ENCODE measurements around the gene LSM5. TPM values are rescaled to one million over a fixed set of nuclear protein-coding genes. Genes with fewer than 3 reads are reported as not detected.

The LSM5 gene
- total and polyA plus RNA-seq, 12 donors = 36.1 to 58.3 (median 40.9) TPM

DNA sequence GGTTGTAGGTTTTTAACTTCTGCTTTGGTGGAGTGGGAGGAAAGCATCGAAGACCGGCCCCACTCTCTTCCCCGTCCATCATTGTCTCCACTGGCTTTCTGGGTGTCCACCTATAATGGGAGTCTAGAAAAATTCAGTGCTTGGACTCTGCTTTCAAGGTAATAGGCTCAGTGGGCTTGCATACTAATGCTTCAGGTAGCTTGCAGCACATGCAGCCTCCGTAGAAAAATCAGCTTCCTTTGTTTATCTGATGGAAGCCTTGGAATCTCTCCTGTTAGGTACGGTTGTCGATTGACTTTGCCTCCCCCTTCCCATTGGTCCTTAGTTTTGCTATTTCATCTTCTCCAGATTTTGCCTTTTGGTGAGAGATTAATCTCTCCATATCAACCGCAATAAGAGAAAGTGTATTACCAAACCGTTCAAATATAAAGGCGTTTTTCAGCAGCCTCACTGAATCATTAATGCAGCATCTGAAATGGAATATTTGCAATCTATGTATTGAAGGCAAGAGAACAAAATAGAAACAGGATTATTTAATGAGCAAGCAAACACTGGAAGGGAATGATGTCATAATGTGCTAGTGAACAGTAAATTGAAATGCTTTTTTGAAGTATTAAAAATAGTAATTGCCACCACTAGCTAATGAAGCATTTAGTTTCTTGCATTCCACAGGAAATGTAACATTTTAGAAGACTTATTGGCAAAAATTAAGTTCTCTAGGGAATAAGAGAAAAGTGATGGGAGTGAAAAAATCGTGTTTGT is 6.1 kb upstream of the LSM5 start:
- intact Hi-C loops (cut with DNase I) = loop anchor here in 7 of 10 donors (5.0 to 10.0 kb wide), 7 partner anchors 41 to 559 kb away; partner anchors contain the start of genes FKBP9 (in 1 of the 7) and KBTBD2 (in 1 of the 7)
- peaks cover 0 to 6% (median 0%) of the 10 kb centered on the region in 11 donors for H3K9me3 ChIP-seq
- ATAC-seq (no peak), DNase-seq (no peak)
- 6 to 7% methylated on average over 10 of the region's 10 CpGs for WGBS, 2 donors
- peaks cover 0 to 8% (median 0%) of the 10 kb centered on the region in 9 donors for H3K36me3 ChIP-seq
- peak overlapping the region; percentile 84 to 100 (median 98) for H3K27ac ChIP-seq
- H3K4me3 ChIP-seq = peak overlapping the region; percentile 74 to 100 (median 94)
- peaks cover 0 to 42% (median 31%) of the 10 kb centered on the region in 9 donors for H3K4me1 ChIP-seq
- no peaks in the 10 kb centered on the region for H3K27me3 ChIP-seq
- TF ChIP-seq, protein P1, sequence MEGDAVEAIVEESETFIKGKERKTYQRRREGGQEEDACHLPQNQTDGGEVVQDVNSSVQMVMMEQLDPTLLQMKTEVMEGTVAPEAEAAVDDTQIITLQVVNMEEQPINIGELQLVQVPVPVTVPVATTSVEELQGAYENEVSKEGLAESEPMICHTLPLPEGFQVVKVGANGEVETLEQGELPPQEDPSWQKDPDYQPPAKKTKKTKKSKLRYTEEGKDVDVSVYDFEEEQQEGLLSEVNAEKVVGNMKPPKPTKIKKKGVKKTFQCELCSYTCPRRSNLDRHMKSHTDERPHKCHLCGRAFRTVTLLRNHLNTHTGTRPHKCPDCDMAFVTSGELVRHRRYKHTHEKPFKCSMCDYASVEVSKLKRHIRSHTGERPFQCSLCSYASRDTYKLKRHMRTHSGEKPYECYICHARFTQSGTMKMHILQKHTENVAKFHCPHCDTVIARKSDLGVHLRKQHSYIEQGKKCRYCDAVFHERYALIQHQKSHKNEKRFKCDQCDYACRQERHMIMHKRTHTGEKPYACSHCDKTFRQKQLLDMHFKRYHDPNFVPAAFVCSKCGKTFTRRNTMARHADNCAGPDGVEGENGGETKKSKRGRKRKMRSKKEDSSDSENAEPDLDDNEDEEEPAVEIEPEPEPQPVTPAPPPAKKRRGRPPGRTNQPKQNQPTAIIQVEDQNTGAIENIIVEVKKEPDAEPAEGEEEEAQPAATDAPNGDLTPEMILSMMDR (IDR thresholded peaks at IDR 0.05) = no peak

GRCh38 chr7:32495298-32496051 is 5.3 kb upstream of the LSM5 start, which contains the start of gene AVL9:
Gene AVL9 (plus strand): TSS chr7:32495489. CDS start chr7:32495710, 221 bp downstream.
- Histone ChIP-seq H3K36me3 (peaks cover 0 to 8% (median 0%) of the 10 kb centered on the region in 9 donors), H3K4me3 (peak within 1 kb of the TSS; percentile 74 to 100 (median 94)), H3K4me1 (peaks cover 0 to 39% (median 23%) of the 10 kb centered on the region in 9 donors), H3K27ac (peak within 1 kb of the TSS; percentile 84 to 100 (median 98)), H3K27me3 (no peaks in the 10 kb centered on the region), H3K9me3 (peaks cover 0 to 6% (median 0%) of the 10 kb centered on the region in 11 donors)
- TF ChIP-seq, protein P1 (IDR thresholded peaks at IDR 0.05) = no peak
- 1% methylated on average over 47 to 67 of the region's 67 CpGs for WGBS, 2 donors
- DNase-seq = peak; percentile 98 to 99
- intact Hi-C loops (cut with DNase I) = loop anchor here in 7 of 10 donors (5.0 to 10.0 kb wide), 7 partner anchors 42 to 559 kb away; partner anchors contain the start of genes FKBP9 (in 1 of the 7) and KBTBD2 (in 1 of the 7)
- peak; percentile 98 to 100 (median 99) for ATAC-seq

DNA sequence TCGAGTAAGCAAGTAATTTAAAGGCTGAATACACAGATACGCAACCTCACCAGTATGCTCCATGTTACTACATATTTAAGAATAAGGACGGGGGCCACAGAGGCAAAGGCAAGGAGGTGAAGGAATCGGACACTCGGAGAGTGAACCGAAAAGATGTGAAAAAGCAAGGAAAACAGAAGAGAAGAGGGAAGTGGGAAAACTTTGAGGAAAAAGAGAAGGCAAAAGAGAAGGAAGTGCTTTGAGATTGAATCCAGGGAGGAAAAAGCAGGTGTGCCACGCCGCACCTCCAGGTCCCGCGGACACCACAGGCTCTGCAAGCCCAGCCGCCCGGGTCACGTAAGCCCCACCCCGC is 4.7 kb upstream of the LSM5 start:
- 1 to 2% methylated on average over 14 of the region's 14 CpGs for WGBS, 2 donors
- Histone ChIP-seq H3K4me1 (peaks cover 0 to 35% (median 23%) of the 10 kb centered on the region in 9 donors), H3K9me3 (peaks cover 0 to 6% (median 0%) of the 10 kb centered on the region in 11 donors), H3K4me3 (peak overlapping the region in 9 of 10 donors; percentile 74 to 100 (median 94)), H3K27ac (peak overlapping the region in 9 of 10 donors; percentile 83 to 100 (median 98)), H3K36me3 (peaks cover 0 to 7% (median 0%) of the 10 kb centered on the region in 9 donors), H3K27me3 (no peaks in the 10 kb centered on the region)
- TF ChIP-seq, protein P1 (IDR thresholded peaks at IDR 0.05) = no peak
- peak in 7 of 8 donors; percentile 0 to 5 (median 4) for ATAC-seq
- DNase-seq = no peak
- intact Hi-C loops (cut with DNase I) = loop anchor here in 8 of 10 donors (5.0 to 10.0 kb wide), 9 partner anchors 42 to 560 kb away; partner anchors contain the start of genes KBTBD2 (in 2 of the 8) and FKBP9 (in 1 of the 8)

DNA sequence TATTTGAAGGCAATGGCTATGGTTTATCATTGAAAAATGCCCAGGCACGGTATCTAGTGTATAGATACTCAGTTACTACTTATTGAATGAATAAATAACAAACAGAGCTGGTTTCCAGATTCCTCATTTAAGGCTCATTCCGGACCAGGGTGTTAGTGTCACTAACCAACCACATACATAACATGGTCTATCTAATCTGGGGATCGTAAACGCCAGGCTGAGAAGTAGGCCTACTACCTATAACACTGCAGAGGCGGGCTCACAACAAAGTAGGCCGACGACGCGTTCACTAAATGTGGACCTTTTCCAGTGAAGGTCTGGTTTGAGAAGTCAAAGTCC is 423 bp downstream of the LSM5 start:
- ATAC-seq (peak in 1 of 8 donors; percentile 26), DNase-seq (no peak)
- H3K36me3 ChIP-seq = peaks cover 0 to 40% (median 10%) of the 10 kb centered on the region in 9 donors
- H3K4me3 ChIP-seq = peak overlapping the region; percentile 46 to 81 (median 70)
- TF ChIP-seq, protein P1 (IDR thresholded peaks at IDR 0.05) = no peak
- no peaks in the 10 kb centered on the region for H3K27me3 ChIP-seq
- peaks cover 0 to 28% (median 18%) of the 10 kb centered on the region in 9 donors for H3K4me1 ChIP-seq
- WGBS, 2 donors = 1 to 2% methylated on average over 9 of the region's 9 CpGs
- intact Hi-C loops (cut with DNase I) = loop anchor here in 8 of 10 donors (5.0 to 10.0 kb wide), 9 partner anchors 95 to 745 kb away; partner anchors contain the start of genes FKBP9 (in 1 of the 8) and KBTBD2 (in 1 of the 8)
- H3K9me3 ChIP-seq = no peaks in the 10 kb centered on the region
- H3K27ac ChIP-seq = peak overlapping the region in 9 of 10 donors; percentile 43 to 95 (median 86)
